Activated naive CD8-positive, alpha-beta T cell treated with anti-CD3 and anti-CD28 coated beads for 36 hours (primary cell): ENCODE results near the gene NPLOC4. TPM values are rescaled to one million over a fixed set of nuclear protein-coding genes. Genes with fewer than 3 reads are reported as not detected.

Source experiments
- DNase-seq: peaks from one replicate; pipeline ENCODE4 v3.0.0; 2021
- H3K27ac Mint-ChIP-seq: one replicate; pipeline ENCODE4 v1.8.0; 2022; ENCODE audit warnings: mild to moderate bottlenecking, moderate library complexity, mixed read lengths
- H3K27me3 Mint-ChIP-seq: one replicate; pipeline ENCODE4 v1.8.0; 2022; ENCODE audit warnings: mild to moderate bottlenecking, mixed read lengths
- H3K36me3 Mint-ChIP-seq: one replicate; pipeline ENCODE4 v1.8.0; 2021; ENCODE audit warnings: mild to moderate bottlenecking, mixed read lengths
- H3K4me1 Mint-ChIP-seq: one replicate; pipeline ENCODE4 v1.8.0; 2021; ENCODE audit warnings: mixed read lengths
- H3K4me3 Mint-ChIP-seq: one replicate; pipeline ENCODE4 v1.8.0; 2022; ENCODE audit warnings: mild to moderate bottlenecking, moderate library complexity, mixed read lengths
- H3K9me3 Mint-ChIP-seq: one replicate; pipeline ENCODE4 v1.8.0; 2022; ENCODE audit warnings: mixed read lengths
- total RNA-seq, 2 experiments: library from RNA; stranded (reverse); gene quantifications; one replicate each; pipeline ENCODE4 v1.2.3, GENCODE V29; 2021

NPLOC4 gene
- total RNA-seq, 2 experiments from 2014 or later: 103 TPM

DNA sequence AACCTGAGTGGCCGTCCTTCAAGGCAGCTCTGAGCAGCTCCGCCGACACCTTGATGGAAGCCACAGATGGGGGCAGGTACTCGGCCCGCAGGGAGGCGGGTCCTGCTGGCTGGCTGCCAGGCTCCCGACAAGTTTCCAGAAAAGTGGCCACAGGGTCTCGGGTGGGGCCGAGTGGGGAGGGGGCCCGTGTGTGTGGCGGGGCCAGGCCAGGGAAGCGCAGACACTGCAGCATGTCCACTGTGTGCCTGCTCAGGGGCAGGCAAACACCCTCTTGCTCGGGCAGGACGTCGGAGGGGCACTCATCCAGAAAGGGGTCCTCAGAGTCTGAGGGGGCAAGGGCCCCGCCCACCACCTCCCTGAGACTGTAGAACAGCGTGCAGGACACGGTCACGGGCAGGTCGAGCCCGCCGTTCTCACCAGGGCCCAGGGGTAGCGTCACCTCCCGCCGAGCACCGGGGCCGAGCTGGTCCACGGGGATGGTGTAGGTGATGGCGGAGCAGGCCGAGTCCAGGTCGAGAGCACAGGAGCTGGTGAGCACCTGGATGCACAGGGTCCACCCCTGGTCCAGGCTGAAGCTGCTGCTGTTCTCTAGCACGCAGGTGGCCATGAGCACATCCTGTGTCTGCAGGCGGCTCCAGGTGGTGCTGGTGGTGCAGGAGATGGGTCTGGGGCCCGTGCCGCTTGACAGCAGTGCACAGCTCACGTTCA lies 89.9 kb downstream of the NPLOC4 start:
- Mint-ChIP-seq H3K27ac (no peak overlapping the region), H3K4me3 (no peak overlapping the region), H3K36me3 (peaks cover 20% of the 10 kb centered on the region), H3K9me3 (no peaks in the 10 kb centered on the region), H3K27me3 (no peaks in the 10 kb centered on the region), H3K4me1 (peaks cover 17% of the 10 kb centered on the region)
- no peak for DNase-seq

DNA sequence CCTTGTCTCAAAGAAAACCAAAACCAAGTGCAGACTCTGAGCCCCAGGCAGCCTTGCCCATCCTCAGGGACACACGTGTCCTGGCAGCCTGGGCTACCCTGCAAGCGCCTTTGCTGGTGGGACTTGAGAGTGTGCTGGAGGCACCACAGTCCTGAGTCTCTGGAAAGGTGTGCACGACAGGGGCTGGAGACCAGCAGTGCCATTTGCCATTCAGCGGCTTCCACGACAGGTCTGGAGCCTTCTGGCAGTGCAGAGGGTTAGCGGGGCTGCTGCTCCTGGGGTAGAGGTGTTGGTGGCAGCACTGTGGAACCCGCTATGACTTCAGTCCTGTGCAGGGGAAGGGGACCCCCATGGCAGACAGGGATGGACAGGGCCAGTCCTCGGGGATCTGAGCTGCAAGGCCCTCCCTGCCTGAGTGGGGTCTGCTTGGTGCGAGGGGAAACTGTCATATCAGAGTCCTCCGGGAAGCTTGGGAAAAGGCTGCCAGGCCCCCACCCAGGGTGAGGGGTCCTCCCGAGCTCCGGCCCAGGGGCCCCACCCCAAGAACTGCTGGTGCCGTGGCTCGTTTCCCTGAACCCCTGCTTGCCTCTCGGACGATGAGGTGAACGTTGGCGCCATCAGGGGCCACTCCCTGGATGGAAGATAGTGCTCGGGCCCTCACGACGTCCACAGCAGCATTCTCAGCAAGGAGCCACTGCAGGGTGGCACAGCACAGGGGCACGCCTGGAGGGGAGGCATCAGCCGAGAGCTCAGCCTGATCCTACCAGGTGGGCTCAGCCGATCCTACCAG lies 91.6 kb downstream of the NPLOC4 start:
- peaks cover 16% of the 10 kb centered on the region for H3K36me3 Mint-ChIP-seq

DNA sequence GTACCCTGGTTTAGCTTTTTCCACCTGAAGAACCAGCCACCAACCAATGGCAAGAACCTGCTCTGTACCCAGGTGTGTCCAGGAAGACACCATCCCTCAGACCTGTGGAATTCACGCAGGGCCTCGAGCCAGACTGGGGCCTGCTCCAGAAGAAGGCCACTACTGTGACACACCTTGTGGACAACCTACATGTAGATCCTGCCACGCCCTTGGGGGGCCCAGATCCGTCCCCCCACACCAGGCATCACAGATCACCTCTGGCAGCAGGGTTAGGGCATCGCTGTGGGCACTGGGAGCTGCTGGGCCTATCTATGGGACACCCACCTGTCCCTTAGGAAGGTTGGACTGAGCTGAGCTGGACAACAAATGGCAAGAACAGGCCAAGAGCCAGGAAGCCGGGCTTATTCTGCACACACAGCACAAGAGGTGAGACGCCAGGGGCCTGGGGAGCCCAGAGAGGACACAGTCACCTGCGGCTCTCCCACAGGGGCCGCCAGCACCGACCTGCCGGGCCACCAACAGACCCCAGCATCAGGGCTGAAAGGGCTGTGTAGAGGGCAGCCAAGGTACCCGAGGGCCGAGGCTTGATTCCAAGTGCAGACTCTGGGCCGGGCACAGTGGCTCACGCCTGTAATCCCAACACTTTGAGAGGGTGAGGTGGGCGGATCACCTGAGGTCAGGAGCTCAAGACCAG lies 92.5 kb downstream of the NPLOC4 start:
- Mint-ChIP-seq H3K4me1 (peaks cover 4% of the 10 kb centered on the region), H3K9me3 (no peaks in the 10 kb centered on the region), H3K4me3 (no peak overlapping the region), H3K27me3 (no peaks in the 10 kb centered on the region), H3K36me3 (peaks cover 12% of the 10 kb centered on the region), H3K27ac (no peak overlapping the region)
- DNase-seq: no peak

More for the DNA sequence above, 91.6 kb downstream of the NPLOC4 start:
- Mint-ChIP-seq H3K27me3 (no peaks in the 10 kb centered on the region), H3K27ac (no peak overlapping the region), H3K4me1 (peaks cover 12% of the 10 kb centered on the region), H3K9me3 (no peaks in the 10 kb centered on the region), H3K4me3 (no peak overlapping the region)
- no peak for DNase-seq

DNA sequence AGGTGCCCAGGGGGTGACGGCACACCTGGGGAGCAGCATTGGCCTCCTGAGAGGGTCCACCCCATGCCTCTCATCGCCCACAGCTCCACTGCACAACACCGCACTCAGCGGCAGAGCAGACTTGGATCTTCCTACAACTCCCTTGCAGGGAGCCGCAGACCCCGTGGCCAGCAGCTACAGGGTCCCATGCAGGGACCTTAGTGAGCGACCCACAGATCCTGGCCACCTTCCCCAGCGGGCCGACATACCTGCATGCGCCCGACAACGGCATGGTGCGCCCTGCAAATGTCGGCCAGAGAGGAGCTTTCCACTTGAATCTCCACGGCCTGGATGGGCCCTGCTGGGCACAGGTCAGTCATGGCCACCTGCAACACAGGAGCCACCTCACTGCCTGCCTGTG lies 93.2 kb downstream of the NPLOC4 start:
- no peaks in the 10 kb centered on the region for H3K27me3 Mint-ChIP-seq
- no peaks in the 10 kb centered on the region for H3K9me3 Mint-ChIP-seq
- no peaks in the 10 kb centered on the region for H3K4me1 Mint-ChIP-seq
- H3K4me3 Mint-ChIP-seq: no peak overlapping the region
- no peak for DNase-seq
- peaks cover 8% of the 10 kb centered on the region for H3K36me3 Mint-ChIP-seq
- H3K27ac Mint-ChIP-seq: no peak overlapping the region

DNA sequence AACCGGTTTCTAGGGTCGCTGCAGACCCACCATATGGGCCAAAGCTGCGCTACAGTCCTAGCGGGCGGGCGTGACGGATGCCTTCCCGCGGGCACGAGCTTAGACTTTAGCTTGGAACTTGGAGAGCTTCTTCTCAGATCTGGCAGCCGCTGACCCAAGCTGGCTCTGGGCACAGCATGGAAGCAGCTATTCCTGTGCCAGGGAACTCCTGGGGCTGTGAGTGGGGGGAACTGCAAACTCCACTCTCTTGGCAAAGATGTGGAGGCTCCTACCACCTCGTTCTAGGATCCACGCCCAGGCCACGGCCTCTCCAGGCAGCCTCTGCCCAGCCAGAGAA lies 93.6 kb downstream of the NPLOC4 start:
- Mint-ChIP-seq H3K36me3 (peaks cover 8% of the 10 kb centered on the region), H3K9me3 (no peaks in the 10 kb centered on the region)

DNA sequence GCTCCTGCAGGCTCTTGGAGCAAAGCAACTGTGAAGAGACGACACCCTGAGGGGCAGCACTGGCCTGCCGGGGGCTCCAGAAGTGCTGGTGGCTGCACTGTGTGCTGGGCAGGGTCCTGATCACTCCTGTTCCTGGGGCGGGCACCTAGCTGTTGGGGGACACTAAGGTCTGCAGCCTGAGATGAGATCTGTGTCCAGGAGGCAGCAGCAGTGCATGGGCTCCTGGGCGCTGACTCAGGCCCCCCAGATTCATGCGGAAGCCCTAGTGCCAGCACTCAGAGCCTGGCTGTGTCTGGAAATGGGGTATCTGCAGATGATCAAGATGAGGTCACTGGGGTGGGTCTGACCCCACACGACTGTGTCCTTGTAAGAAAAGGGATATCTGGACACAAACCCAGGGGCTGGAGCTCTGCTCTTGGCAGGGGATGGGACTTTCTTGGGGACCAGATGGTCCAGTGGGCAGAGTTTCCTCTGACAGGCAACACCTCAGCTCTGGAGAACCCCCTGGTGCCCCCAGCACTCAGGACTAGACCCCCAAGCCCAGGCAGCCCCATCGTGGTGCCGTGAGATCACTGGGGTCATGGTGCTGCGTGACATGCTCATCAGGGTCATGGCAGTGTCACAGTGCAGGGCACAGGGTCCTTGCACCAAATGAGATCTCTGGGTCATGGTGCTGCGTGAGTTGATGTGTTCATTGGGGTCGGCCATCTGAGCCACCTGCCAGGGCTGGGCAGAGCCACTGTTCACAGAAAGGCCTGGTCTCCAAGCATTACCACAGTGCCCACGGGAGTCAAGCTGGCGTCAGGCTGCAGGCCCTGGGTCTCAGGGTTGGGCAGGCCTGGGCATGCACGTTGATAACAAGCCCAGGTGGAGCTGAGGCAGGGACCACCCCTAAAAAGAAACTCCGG lies 94.2 kb downstream of the NPLOC4 start:
- Mint-ChIP-seq H3K4me3 (no peak overlapping the region), H3K27me3 (peaks cover 5% of the 10 kb centered on the region), H3K27ac (no peak overlapping the region), H3K36me3 (peaks cover 10% of the 10 kb centered on the region), H3K9me3 (no peaks in the 10 kb centered on the region), H3K4me1 (no peaks in the 10 kb centered on the region)
- DNase-seq: no peak

More for the DNA sequence above, 93.6 kb downstream of the NPLOC4 start:
- Mint-ChIP-seq H3K4me3 (no peak overlapping the region), H3K4me1 (no peaks in the 10 kb centered on the region), H3K27ac (no peak overlapping the region), H3K27me3 (no peaks in the 10 kb centered on the region)
- no peak for DNase-seq

DNA sequence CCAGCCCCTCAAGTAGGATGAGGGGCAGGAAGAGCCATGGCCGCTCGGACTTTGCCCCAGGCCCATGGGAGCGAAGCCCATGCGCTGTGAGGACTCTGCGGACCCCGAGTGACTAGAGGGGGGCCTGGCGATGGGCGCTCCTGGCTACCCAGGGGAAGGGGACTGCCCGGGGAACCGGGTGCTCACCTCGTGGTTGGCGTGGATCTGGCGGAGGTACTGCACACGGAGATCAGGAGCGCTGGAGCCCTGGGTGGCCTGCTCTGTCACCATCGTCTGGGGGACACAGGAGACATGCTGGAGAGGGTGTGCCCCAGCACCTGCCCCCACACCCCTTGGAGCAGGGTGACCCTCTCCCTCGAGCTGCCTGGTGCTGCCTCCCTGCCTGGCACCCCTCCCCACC lies 95.8 kb downstream of the NPLOC4 start:
- H3K27me3 Mint-ChIP-seq: peaks cover 16% of the 10 kb centered on the region
- no peak overlapping the region for H3K4me3 Mint-ChIP-seq
- H3K9me3 Mint-ChIP-seq: no peaks in the 10 kb centered on the region
- DNase-seq: no peak
- no peak overlapping the region for H3K27ac Mint-ChIP-seq
- H3K36me3 Mint-ChIP-seq: peaks cover 6% of the 10 kb centered on the region
- H3K4me1 Mint-ChIP-seq: no peaks in the 10 kb centered on the region

DNA sequence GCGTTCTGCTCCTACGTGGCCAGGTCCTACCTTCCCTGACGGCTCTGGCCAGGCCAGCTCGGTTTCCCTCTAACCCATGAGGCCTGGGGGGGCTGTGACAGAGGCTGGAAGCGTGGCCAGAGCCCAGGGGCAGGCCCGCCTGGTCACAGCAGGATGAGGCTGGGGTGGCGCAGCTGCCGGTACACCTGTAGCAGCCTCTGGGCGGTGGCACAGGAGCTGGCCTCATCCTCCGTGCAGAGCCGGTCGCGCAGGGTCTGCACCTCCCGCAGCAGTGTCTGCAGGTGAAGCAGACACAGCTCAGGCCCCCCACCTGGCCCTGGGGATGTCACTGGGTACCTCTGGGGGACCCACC lies 96.3 kb downstream of the NPLOC4 start:
- Mint-ChIP-seq H3K27me3 (peaks cover 20% of the 10 kb centered on the region), H3K4me1 (no peaks in the 10 kb centered on the region), H3K4me3 (no peak overlapping the region), H3K27ac (no peak overlapping the region), H3K36me3 (peaks cover 6% of the 10 kb centered on the region), H3K9me3 (no peaks in the 10 kb centered on the region)
- DNase-seq: no peak

DNA sequence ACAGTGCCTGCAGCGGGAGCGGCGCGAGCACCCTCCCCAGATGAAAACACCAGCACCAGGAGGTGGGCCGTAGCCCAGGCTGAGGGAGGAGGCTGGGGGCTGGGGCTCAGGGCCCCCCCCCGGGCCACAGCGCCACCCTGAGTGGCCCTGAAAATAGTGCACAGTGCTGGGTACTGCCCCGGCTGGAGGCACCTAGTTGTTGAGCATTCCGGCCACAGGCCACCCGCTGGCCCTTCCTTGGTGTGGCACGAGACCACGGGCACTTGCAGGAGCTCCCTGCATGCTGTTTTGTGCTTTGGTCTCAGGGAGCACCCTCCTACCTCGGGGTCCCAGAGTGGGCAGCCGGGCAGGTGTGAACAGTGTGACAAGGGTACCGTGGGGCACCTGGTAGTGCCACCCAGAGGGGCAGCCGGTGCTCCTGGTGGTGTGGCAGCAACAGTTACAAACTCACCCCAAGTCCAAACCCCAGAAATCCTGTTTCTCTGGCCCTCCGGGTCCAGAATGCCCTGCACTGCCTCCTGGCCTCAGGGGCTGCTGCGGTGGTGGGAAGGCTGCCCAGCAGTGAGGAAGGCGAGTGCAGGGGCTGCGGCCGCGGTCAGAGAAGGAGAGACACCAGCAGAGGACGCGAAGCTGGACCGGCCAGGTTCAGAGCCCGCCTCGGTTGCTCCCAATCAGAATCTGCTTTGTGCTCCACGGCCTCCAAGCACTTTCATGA lies 96.8 kb downstream of the NPLOC4 start:
- no peak overlapping the region for H3K27ac Mint-ChIP-seq
- no peaks in the 10 kb centered on the region for H3K4me1 Mint-ChIP-seq
- H3K27me3 Mint-ChIP-seq: peaks cover 25% of the 10 kb centered on the region
- DNase-seq: no peak
- no peaks in the 10 kb centered on the region for H3K9me3 Mint-ChIP-seq
- H3K36me3 Mint-ChIP-seq: peaks cover 6% of the 10 kb centered on the region
- no peak overlapping the region for H3K4me3 Mint-ChIP-seq

DNA sequence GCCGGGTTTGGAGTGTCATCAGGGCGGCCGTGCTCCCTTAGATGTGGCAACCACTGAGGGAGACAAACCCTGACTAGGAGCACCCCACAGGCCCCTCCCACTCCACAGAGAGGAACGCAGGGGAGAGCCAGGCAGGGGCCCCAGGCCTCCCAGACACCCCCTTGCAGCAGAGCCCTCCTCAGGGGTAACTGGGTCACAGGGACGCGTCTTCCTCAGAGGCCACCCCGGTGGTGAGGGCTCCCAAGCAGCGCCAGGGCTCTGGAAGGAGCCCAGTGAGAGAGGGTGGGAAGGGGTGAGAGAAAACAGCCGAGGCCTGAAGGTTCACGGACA lies 97.4 kb downstream of the NPLOC4 start:
- Mint-ChIP-seq H3K27ac (no peak overlapping the region), H3K36me3 (peaks cover 6% of the 10 kb centered on the region), H3K9me3 (no peaks in the 10 kb centered on the region), H3K4me1 (no peaks in the 10 kb centered on the region), H3K27me3 (peaks cover 28% of the 10 kb centered on the region), H3K4me3 (no peak overlapping the region)
- no peak for DNase-seq

DNA sequence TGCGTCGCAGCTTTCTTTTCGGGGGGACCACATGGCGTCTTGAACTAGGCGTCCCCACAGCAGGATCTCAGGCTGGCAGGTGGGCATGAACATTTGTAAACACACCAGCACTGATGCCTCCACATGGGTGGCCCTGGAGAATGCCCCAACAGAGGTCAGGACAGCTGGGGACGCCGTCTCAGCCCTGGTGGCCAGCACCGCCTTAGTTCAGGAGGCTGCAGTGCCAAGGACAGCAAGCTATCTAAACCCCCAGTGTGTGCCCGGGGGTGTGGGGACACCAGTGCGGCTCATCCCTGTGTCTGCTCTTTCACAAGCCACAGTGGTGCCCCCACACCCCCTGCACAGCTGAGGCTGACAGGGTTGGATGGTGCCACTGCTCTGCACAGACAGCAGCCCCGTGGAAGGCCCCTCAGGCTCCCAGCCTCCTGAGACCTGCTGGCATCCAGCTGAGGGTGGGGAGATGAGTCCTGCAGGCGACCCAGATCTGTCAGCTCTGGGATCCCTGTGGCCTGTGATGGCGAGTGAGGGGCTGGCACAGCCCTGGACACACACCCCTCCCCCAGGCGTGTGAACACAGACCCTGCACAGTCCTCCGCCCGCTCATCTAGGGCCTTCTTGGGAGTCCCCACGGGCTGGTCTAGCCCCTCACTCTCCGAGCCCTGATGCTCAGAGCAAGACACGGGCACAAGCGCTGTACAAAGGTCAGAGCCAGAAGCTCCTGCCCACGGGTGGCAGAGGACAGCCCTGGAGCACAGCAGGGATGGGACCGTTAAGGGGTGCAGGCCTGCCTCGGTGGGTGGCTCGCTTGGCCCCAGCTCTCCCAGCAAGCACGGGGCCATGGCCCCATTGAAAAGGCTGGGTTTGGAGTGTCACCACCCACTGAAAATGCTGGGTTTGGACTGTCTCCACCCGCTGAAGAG lies 98.0 kb downstream of the NPLOC4 start:
- Mint-ChIP-seq H3K27me3 (peaks cover 28% of the 10 kb centered on the region), H3K4me1 (no peaks in the 10 kb centered on the region), H3K36me3 (peaks cover 6% of the 10 kb centered on the region), H3K9me3 (no peaks in the 10 kb centered on the region), H3K4me3 (no peak overlapping the region), H3K27ac (no peak overlapping the region)
- DNase-seq: no peak

DNA sequence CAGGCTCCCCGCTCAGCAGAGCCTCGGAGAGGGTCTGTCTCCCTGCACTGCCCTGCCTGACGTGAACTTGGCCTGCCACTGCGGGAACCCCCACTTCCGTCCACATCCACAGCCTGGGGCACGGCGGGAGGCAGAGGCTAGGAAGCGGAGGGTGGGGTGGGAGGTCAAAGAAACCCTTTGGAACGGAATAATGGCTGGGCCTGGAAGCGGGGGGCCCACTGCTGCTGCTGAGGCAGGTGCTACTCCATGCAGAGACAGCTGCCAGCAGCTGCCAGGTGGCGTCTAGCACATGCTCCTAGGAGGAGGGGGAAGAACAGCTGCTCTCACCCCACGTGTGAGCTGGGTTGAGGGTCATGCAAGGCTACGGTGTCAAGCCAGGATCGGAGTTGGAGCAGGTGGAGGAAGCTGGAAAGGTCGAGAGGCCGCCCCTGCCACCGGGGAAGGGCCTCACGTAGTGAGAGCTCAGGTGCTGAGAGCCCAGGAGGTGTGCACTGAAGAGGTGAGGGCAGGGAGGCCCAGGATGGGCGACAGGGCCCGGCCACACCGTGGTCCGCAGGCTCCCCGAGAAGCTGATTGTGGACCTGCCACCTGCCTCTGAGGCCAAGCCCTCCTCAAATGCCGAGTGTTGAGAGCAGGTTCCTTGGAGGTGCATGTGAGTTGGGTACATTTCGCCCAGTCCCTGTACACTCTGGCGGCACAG lies 98.9 kb downstream of the NPLOC4 start:
- Mint-ChIP-seq H3K36me3 (peaks cover 6% of the 10 kb centered on the region), H3K27me3 (peaks cover 28% of the 10 kb centered on the region), H3K27ac (no peak overlapping the region), H3K9me3 (no peaks in the 10 kb centered on the region), H3K4me3 (no peak overlapping the region), H3K4me1 (no peaks in the 10 kb centered on the region)
- DNase-seq: no peak

DNA sequence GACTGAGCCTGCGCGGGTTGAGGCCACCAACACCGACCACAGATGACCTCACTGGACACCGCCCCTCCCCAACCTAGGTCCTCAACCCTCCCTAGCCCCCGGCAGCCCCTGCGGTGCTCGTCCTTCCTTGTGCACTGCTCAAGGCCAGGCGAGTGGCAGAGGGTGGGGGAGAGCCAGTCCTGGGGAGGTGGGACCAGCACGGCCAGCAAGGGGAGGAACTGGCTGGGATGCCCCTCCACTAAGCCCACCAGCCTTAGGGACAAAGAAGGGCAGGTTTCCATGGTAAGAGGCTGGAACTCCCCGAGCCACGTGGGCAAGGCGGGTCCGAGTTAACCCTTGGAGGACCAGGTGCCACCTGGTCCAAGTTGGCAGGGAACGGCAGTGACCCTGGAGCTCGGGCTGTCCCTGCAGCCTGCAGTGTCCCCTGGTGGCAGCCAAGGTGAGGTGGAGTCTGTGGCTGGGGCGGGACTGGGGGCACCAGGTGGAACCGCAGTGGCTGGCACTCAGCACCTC lies 99.5 kb downstream of the NPLOC4 start:
- H3K36me3 Mint-ChIP-seq: peaks cover 6% of the 10 kb centered on the region
- no peaks in the 10 kb centered on the region for H3K9me3 Mint-ChIP-seq
- no peaks in the 10 kb centered on the region for H3K4me1 Mint-ChIP-seq
- H3K27me3 Mint-ChIP-seq: peaks cover 28% of the 10 kb centered on the region
- peak; percentile 56 for DNase-seq
- no peak overlapping the region for H3K27ac Mint-ChIP-seq
- no peak overlapping the region for H3K4me3 Mint-ChIP-seq
